HG03103 (cell line): ENCODE data around the gene NHLH1.

Source experiments
- ATAC-seq: cut with Tn5 transposase; IDR thresholded peaks from one replicate; pipeline ENCODE4 v1.9.1; 2021; ENCODE audit warnings: low read depth; ENCODE audit not compliant: unreplicated experiment

The NHLH1 gene

GRCh38 chr1:160407839-160408801 lies 41.2 kb downstream of the NHLH1 start:
- no peak for ATAC-seq

GRCh38 chr1:160408864-160409263 lies 42.0 kb downstream of the NHLH1 start:
- ATAC-seq = no peak

- ATAC-seq = no peak
Observed at GRCh38 chr1:160409486-160409885, 42.6 kb downstream of the NHLH1 start.

GRCh38 chr1:160410406-160411005 lies 43.6 kb downstream of the NHLH1 start:
- ATAC-seq = no peak

GRCh38 chr1:160411271-160412027 lies 44.6 kb downstream of the NHLH1 start:
- ATAC-seq = no peak

- ATAC-seq = no peak
Observed at GRCh38 chr1:160412028-160412362, 45.1 kb downstream of the NHLH1 start.

- ATAC-seq = no peak
Observed at GRCh38 chr1:160413716-160414115, 46.8 kb downstream of the NHLH1 start.

GRCh38 chr1:160414881-160415280 lies 48.0 kb downstream of the NHLH1 start:
- no peak for ATAC-seq

- no peak for ATAC-seq
Observed at GRCh38 chr1:160415696-160416290, 48.9 kb downstream of the NHLH1 start.

- no peak for ATAC-seq
Observed at GRCh38 chr1:160416369-160416768, 49.5 kb downstream of the NHLH1 start.

GRCh38 chr1:160418483-160418882 lies 51.6 kb downstream of the NHLH1 start:
- ATAC-seq = no peak

GRCh38 chr1:160419150-160419837 lies 52.4 kb downstream of the NHLH1 start:
- no peak for ATAC-seq

- ATAC-seq = no peak
Observed at GRCh38 chr1:160419838-160420169, 52.9 kb downstream of the NHLH1 start.

- no peak for ATAC-seq
Observed at GRCh38 chr1:160420881-160421842, 54.3 kb downstream of the NHLH1 start.

- no peak for ATAC-seq
Observed at GRCh38 chr1:160421881-160422280, 55.0 kb downstream of the NHLH1 start.
